ENCODE results near the gene HOXA13. TPM values are rescaled to one million over a fixed set of nuclear protein-coding genes. Genes with fewer than 3 reads are reported as not detected.

HOXA13 gene
- total RNA-seq, 1 experiment from 2014 or later = 0.35 TPM

GRCh38 chr7:27189295-27189996 is 10.4 kb downstream of the HOXA13 start:
- peaks cover 5% of the 10 kb centered on the region; the same call in 1 of the 2 replicates for H3K4me1 ChIP-seq (replicated peaks; ENCODE audit: insufficient read depth)
- H3K9me2 ChIP-seq (ENCODE audit: insufficient read depth) = no peaks in the 10 kb centered on the region
- H3K36me3 ChIP-seq (ENCODE audit: low read depth) = no peaks in the 10 kb centered on the region
- H3F3A ChIP-seq (ENCODE audit: insufficient read depth, low read depth) = peaks cover 26% of the 10 kb centered on the region
- no peak overlapping the region for H3K4me3 ChIP-seq
- H3K79me2 ChIP-seq (ENCODE audit: low read depth) = no peaks in the 10 kb centered on the region
- intact Hi-C loops (cut with micrococcal nuclease; ENCODE audit: unreplicated experiment) = no loop called here
- no peak for TF ChIP-seq CTCF (conservative IDR thresholded peaks at IDR 0.05)
- TF ChIP-seq EZH2 (IDR thresholded peaks at IDR 0.05; ENCODE audit: low read depth) = no peak
- H3K27ac ChIP-seq = no peak overlapping the region
- no peak overlapping the region for H2AFZ ChIP-seq
- no peak overlapping the region for H3K4me2 ChIP-seq
- no peaks in the 10 kb centered on the region for H3K27me3 ChIP-seq (ENCODE audit: insufficient read depth, low read depth)
- ChIA-PET POLR2A (ENCODE audit: unreplicated experiment) (no interaction called here), CTCF (no interaction called here)
- no TSS peak for BruUV-seq (replicated peaks)
- DNase-seq = no peak
- H4K20me1 ChIP-seq (ENCODE audit: insufficient read depth) = no peaks in the 10 kb centered on the region
- H3K9me3 ChIP-seq (ENCODE audit: insufficient read depth, low read depth) = no peaks in the 10 kb centered on the region

GRCh38 chr7:27188386-27189294 is 11.3 kb downstream of the HOXA13 start:
- DNase-seq = no peak
- H3K36me3 ChIP-seq (ENCODE audit: low read depth) = no peaks in the 10 kb centered on the region
- no peak overlapping the region for H3K4me3 ChIP-seq
- H4K20me1 ChIP-seq (ENCODE audit: insufficient read depth) = no peaks in the 10 kb centered on the region
- H3K4me2 ChIP-seq = no peak overlapping the region
- peaks cover 6% of the 10 kb centered on the region for H3K4me1 ChIP-seq (replicated peaks; ENCODE audit: insufficient read depth)
- H3K79me2 ChIP-seq (ENCODE audit: low read depth) = no peaks in the 10 kb centered on the region
- no peaks in the 10 kb centered on the region for H3K27me3 ChIP-seq (ENCODE audit: insufficient read depth, low read depth)
- CTCF ChIA-PET = no interaction called here
- H3K27ac ChIP-seq = no peak overlapping the region
- H2AFZ ChIP-seq = no peak overlapping the region
- no peaks in the 10 kb centered on the region for H3K9me2 ChIP-seq (ENCODE audit: insufficient read depth)
- BruUV-seq (replicated peaks) = no TSS peak
- intact Hi-C loops (cut with micrococcal nuclease; ENCODE audit: unreplicated experiment) = no loop called here
- no peaks in the 10 kb centered on the region for H3K9me3 ChIP-seq (ENCODE audit: insufficient read depth, low read depth)
- TF ChIP-seq CTCF (conservative IDR thresholded peaks at IDR 0.05) (no peak), EZH2 (IDR thresholded peaks at IDR 0.05; ENCODE audit: low read depth) (no peak)
- POLR2A ChIA-PET (ENCODE audit: unreplicated experiment) = no interaction called here
- peaks cover 26% of the 10 kb centered on the region for H3F3A ChIP-seq (ENCODE audit: insufficient read depth, low read depth)

- DNase-seq = no peak
- H3K4me1 ChIP-seq (replicated peaks; ENCODE audit: insufficient read depth) = peaks cover 12% of the 10 kb centered on the region
- no peaks in the 10 kb centered on the region for H3K79me2 ChIP-seq (ENCODE audit: low read depth)
- CTCF ChIA-PET = interaction anchor here (0.9 kb wide), 1 partner anchor 874 kb away, joined by 3 read pairs; no protein-coding TSS in a partner anchor
- H3K36me3 ChIP-seq (ENCODE audit: low read depth) = no peaks in the 10 kb centered on the region
- H2AFZ ChIP-seq = no peak overlapping the region
- peaks cover 26% of the 10 kb centered on the region for H3F3A ChIP-seq (ENCODE audit: insufficient read depth, low read depth)
- no peak overlapping the region for H3K4me2 ChIP-seq
- H3K9me2 ChIP-seq (ENCODE audit: insufficient read depth) = no peaks in the 10 kb centered on the region
- H3K27me3 ChIP-seq (ENCODE audit: insufficient read depth, low read depth) = no peaks in the 10 kb centered on the region
- no peak overlapping the region for H3K27ac ChIP-seq
- no peaks in the 10 kb centered on the region for H4K20me1 ChIP-seq (ENCODE audit: insufficient read depth)
- intact Hi-C loops (cut with micrococcal nuclease; ENCODE audit: unreplicated experiment) = no loop called here
- H3K9me3 ChIP-seq (ENCODE audit: insufficient read depth, low read depth) = no peaks in the 10 kb centered on the region
- BruUV-seq (replicated peaks) = no TSS peak
- H3K4me3 ChIP-seq = no peak overlapping the region
- POLR2A ChIA-PET (ENCODE audit: unreplicated experiment) = interaction anchor here (0.6 kb wide), 1 partner anchor 433 kb away, joined by 4 read pairs; no protein-coding TSS in a partner anchor
- TF ChIP-seq EZH2 (IDR thresholded peaks at IDR 0.05; ENCODE audit: low read depth) = no peak
- no peak for TF ChIP-seq CTCF (conservative IDR thresholded peaks at IDR 0.05)
Measured at GRCh38 chr7:27187475-27188385, 12.2 kb downstream of the HOXA13 start.
